ENCODE results near the gene IGFBP2. TPM values are rescaled to one million over a fixed set of nuclear protein-coding genes. Genes with fewer than 3 reads are reported as not detected.

The IGFBP2 gene
- polyA plus RNA-seq, 3 donors from 2014 or later = 0.66 to 0.70 TPM; not detected in 1

DNA sequence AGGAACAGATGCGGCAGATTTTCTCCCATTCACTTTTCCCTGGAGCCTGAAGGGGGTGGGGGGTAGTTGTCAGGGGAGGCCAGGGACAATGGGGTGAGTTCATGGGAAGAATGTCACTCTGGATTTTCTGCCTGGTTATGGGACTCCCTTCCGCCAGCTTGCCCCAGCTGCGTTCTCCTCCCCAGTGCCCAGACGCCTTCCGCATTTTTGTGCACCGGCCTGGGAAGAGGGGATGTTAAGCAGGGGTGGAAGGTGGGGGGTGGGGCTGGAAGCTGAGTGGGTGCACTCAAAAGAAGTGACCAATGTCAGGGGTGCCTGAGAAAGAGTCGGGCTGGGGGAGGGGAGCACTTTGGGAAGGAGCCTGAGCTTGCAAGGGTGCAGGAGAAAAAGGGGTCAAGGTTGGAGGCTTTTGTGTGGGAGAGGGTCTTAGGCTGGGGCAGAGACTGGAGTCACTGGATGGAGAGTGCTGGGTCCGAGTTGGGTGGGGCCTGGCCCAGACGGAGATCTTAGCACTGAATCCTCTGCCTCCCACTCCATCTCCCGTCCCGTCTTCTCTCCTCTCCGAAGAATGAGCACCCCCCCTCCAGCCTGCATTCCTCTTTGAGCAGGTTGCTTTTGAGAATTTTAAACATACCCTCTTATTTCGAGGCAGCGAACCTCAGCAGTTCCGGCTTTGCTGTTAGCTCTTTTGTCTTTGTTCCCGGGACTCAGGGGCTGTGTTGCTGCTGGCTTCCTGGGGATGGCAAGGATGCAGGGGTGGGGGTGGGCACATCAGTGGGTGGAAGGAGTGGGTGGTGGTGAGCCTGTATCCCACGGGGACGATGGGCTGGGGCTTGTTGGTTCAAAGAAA lies 2.7 kb downstream of the IGFBP2 start:
- peak overlapping the region in 4 of 5 donors; percentile 41 to 72 (median 52) for H3K4me3 Mint-ChIP-seq
- peaks cover 24 to 43% (median 24%) of the 10 kb centered on the region in 3 donors for H3K27me3 Mint-ChIP-seq (ENCODE audit: low read depth in 3 of 3)
- peaks cover 27 to 31% of the 10 kb centered on the region in 2 donors for H3K4me1 Mint-ChIP-seq
- peaks cover 0 to 6% (median 0%) of the 10 kb centered on the region in 6 donors for H3K9me3 Mint-ChIP-seq
- H3K36me3 Mint-ChIP-seq = peaks cover 0 to 4% (median 4%) of the 10 kb centered on the region in 3 donors
- DNase-seq = no peak
- no peak overlapping the region for H3K27ac Mint-ChIP-seq

DNA sequence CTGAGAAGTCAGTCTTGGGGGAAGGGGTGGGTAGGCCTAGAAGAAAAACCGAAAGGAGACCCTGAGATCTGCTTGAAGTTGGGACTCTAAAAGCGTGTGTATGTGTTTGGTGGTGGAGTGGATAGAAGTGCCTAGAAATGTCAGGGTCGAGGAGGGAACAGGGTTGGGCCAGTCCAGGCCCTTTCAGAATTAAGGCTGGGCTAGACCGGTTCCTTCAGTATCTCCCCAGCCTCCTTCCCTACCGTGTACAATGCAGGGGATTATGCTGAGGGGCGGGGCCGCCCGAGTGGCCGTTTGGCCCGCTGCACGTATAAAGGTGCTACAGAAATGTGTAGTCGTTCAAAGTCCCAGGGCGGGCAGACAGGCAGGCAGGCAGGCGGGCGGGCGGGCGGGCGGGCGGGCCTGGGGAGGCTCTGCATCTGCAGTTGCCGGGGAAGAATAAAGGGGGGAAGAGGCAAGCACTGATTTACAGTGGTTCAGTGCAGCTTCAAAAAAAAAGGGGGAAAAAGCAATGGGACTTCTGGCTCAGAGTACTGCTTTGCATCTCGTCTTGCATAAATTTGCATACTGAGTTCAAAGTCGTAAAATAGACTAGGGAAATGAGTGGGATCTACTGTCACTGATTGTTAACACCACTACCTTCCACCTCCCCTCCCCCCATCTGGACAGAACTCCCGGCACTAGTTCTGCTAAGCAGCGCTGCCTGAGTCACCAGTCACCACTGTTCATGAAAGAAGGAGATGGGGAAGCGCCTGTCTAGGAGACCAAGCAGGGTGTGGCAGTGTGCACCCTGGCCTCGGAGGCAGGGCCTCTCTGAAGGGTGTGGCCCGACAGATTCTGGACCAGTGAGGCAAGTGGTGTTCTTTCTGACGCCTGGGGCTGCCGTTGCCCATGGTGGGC lies 3.6 kb downstream of the IGFBP2 start:
- no peak for DNase-seq
- H3K36me3 Mint-ChIP-seq = peaks cover 0 to 4% (median 4%) of the 10 kb centered on the region in 3 donors
- peaks cover 24 to 39% (median 24%) of the 10 kb centered on the region in 3 donors for H3K27me3 Mint-ChIP-seq (ENCODE audit: low read depth in 3 of 3)
- H3K27ac Mint-ChIP-seq = no peak overlapping the region
- peaks cover 27 to 31% of the 10 kb centered on the region in 2 donors for H3K4me1 Mint-ChIP-seq
- peaks cover 0 to 6% (median 0%) of the 10 kb centered on the region in 6 donors for H3K9me3 Mint-ChIP-seq
- peak overlapping the region in 1 of 5 donors; percentile 13 for H3K4me3 Mint-ChIP-seq

DNA sequence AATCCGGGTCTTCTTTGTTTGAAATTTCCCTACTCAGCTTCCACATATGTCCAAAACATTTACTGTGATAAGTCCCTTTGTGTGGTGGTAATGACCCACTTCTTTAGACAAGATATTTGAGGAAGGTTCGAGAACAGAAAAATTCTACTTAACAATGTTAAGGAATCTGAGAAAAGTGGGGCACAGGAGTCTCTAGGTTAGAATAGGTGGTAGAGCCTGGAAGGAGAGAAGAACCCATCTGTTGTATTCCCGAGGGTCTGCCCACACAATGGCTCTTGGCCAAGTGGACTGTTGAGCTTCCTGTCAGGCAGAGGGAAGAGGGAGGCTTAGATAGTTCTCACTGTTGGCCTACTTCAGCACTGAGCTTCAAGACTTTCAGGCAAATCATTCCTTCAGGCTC lies 4.3 kb downstream of the IGFBP2 start:
- Mint-ChIP-seq H3K27ac (no peak overlapping the region), H3K36me3 (peaks cover 0 to 4% (median 4%) of the 10 kb centered on the region in 3 donors), H3K9me3 (peaks cover 0 to 6% (median 0%) of the 10 kb centered on the region in 6 donors), H3K4me1 (peaks cover 27 to 29% of the 10 kb centered on the region in 2 donors), H3K4me3 (no peak overlapping the region), H3K27me3 (ENCODE audit: low read depth in 3 of 3) (peaks cover 24 to 39% (median 24%) of the 10 kb centered on the region in 3 donors)
- DNase-seq = no peak

DNA sequence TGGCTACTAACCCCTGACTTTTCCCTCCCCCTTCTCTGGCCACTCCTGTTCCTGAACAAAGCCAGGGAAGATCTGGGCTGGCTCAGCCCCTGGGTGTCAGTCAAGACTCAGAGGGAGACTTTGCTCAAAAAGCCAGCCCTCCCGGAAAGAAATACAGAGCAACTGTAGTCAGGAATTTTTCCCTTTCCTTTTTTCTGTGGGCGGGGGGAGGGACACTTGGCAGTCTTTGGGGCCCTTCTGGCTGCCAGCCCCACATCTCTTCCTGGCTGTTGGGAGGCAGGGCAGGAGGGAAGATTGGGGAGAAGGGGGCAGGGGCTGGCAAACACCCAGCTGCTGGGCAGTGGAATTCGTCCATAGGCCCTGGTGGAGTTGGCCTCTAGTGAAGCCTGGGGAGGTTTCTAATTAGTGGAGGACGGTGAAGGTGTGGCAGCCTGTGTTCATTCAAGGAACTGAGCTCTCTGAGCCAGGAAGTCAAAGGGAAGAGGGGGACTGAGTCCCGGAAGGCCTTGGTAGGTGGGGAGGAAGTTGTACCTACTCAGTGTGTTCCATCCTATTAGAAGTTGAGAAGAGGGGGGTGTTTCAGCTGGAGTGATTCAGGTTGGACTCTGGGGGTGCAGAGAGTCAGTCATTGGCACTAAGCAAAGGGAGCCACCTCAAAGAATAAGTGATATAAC lies 10.9 kb downstream of the IGFBP2 start:
- H3K27ac Mint-ChIP-seq = no peak overlapping the region
- no peak for DNase-seq
- peaks cover 2 to 9% (median 7%) of the 10 kb centered on the region in 3 donors for H3K27me3 Mint-ChIP-seq (ENCODE audit: low read depth in 3 of 3)
- no peaks in the 10 kb centered on the region for H3K36me3 Mint-ChIP-seq
- no peaks in the 10 kb centered on the region for H3K9me3 Mint-ChIP-seq
- H3K4me3 Mint-ChIP-seq = no peak overlapping the region
- no peaks in the 10 kb centered on the region for H3K4me1 Mint-ChIP-seq

DNA sequence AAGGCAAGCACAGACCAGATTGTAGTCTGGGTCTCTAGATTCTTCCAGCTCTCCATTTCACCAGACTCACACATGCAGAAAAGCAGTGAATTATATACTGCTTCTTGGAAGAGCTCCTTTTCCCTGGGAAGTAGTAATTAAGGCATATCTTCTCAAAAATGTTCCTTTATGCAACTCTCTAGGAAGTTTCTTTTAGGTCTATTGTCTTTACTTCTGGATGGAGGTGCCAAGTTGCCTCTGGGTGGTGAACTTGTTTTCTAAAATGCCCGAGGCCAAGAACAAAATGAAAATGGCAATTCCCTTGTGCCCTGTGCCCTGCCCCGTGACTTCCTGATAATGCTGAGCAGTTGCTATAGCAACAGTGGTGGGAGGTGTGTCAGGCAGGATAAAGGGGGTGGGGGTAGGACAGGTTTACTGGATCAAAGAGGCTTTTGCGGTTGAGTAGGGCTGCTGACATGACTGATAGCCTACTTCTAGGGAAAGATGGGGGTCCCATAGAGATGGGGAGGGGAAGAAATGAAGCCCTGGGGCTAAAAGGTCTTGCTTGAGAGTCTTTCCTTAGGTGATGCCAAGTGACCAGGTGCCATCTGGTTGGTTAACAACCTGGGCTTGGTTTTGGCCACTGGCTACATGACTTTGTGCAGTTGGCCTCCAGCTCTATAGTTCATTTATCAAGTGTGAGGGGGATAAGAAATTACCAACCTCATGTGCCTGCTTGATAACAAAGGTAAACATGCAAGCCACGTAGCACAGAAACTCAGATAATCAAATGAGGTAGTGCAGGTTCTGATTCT lies 11.8 kb downstream of the IGFBP2 start:
- no peak for DNase-seq
- H3K27me3 Mint-ChIP-seq (ENCODE audit: low read depth in 3 of 3) = peaks cover 3 to 9% (median 5%) of the 10 kb centered on the region in 3 donors
- no peak overlapping the region for H3K27ac Mint-ChIP-seq
- no peak overlapping the region for H3K4me3 Mint-ChIP-seq
- no peaks in the 10 kb centered on the region for H3K9me3 Mint-ChIP-seq
- no peaks in the 10 kb centered on the region for H3K36me3 Mint-ChIP-seq
- no peaks in the 10 kb centered on the region for H3K4me1 Mint-ChIP-seq

DNA sequence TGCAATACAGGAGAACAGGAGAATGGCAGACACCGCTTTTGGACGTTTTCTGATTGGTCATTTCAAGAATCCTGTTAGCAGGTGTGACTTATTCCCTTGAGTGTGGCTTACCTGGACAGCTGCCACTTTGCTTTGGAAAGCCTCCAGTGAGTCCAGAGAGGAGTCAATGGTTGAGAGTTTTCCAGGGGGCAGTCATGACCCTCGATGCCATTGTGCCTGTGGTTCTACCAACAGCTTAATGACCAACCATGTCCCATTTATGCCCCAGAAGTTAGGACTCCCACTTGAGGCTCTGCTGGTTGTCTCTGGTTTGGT lies 12.4 kb downstream of the IGFBP2 start:
- Mint-ChIP-seq H3K27ac (no peak overlapping the region), H3K9me3 (no peaks in the 10 kb centered on the region), H3K4me1 (no peaks in the 10 kb centered on the region), H3K4me3 (no peak overlapping the region), H3K36me3 (no peaks in the 10 kb centered on the region), H3K27me3 (ENCODE audit: low read depth in 3 of 3) (peaks cover 3 to 6% (median 5%) of the 10 kb centered on the region in 3 donors)
- DNase-seq = no peak

DNA sequence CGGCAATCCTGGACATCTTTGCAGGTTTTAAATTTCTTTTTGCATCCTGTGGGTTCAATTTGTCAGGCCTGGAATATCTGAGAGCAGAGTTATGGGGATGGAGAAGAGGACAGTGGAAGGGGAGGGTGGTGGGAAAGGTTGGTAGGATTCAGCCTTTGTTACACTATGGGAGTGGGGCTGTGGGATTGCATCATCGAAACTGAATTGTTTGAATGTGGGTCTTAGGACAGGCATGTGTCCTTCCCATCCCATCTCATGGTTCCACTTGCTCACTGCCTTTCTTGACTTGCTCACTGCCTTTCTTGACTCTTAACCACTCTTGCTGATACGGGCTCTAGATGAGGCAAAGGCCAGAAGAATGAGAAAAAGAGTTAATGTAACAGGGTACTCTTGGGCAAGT lies 12.9 kb downstream of the IGFBP2 start:
- Mint-ChIP-seq H3K9me3 (no peaks in the 10 kb centered on the region), H3K27ac (no peak overlapping the region), H3K27me3 (ENCODE audit: low read depth in 3 of 3) (peaks cover 3 to 5% (median 4%) of the 10 kb centered on the region in 3 donors), H3K4me3 (no peak overlapping the region), H3K36me3 (no peaks in the 10 kb centered on the region), H3K4me1 (no peaks in the 10 kb centered on the region)
- DNase-seq = no peak

DNA sequence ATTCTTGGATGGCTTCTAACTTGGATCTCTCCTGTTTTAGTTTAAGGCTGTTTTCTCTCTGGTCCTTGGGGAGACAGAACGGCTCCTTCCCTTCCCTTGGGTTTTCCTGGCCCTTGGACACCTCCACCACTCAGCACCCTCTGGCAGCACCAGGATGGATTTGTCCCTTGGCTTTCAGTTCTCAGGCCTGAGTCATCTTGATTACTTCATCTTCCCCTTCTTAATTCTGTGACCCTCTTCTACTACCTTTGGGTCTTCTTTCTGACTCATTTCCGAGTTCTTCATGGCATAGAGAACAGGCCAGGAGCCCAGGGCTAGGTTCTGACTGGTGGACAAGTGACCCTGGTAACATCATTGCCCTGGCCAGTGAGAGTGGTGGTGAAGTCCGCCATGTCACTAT lies 14.9 kb downstream of the IGFBP2 start:
- no peaks in the 10 kb centered on the region for H3K36me3 Mint-ChIP-seq
- H3K4me3 Mint-ChIP-seq = no peak overlapping the region
- DNase-seq = no peak
- no peaks in the 10 kb centered on the region for H3K4me1 Mint-ChIP-seq
- no peak overlapping the region for H3K27ac Mint-ChIP-seq
- no peaks in the 10 kb centered on the region for H3K9me3 Mint-ChIP-seq
- H3K27me3 Mint-ChIP-seq (ENCODE audit: low read depth in 3 of 3) = peaks cover 3 to 5% (median 4%) of the 10 kb centered on the region in 3 donors

DNA sequence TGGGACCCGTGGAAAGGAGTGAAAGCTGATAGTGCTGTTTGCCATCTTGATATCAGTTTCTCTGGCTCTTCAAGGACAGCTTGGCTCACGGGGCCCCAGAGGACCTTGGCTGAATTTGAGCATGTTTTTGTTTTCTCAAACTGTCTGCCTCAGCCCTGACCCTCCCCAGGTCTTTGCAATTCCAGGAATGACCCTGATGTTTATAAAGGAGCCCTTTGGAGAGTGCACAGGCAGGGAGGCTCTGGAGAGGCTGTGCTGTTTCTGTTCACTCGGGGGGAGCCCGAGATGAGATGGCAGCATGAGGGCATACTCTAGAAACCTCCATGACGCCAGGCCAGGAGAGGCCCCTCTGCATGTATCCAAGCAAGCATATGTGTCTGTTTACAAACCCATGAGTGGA lies 16.4 kb downstream of the IGFBP2 start:
- no peak overlapping the region for H3K27ac Mint-ChIP-seq
- H3K27me3 Mint-ChIP-seq (ENCODE audit: low read depth in 3 of 3) = peaks cover 2 to 7% (median 3%) of the 10 kb centered on the region in 3 donors
- H3K4me3 Mint-ChIP-seq = no peak overlapping the region
- peaks cover 3 to 8% of the 10 kb centered on the region in 2 donors for H3K4me1 Mint-ChIP-seq
- H3K9me3 Mint-ChIP-seq = no peaks in the 10 kb centered on the region
- DNase-seq = no peak
- no peaks in the 10 kb centered on the region for H3K36me3 Mint-ChIP-seq

DNA sequence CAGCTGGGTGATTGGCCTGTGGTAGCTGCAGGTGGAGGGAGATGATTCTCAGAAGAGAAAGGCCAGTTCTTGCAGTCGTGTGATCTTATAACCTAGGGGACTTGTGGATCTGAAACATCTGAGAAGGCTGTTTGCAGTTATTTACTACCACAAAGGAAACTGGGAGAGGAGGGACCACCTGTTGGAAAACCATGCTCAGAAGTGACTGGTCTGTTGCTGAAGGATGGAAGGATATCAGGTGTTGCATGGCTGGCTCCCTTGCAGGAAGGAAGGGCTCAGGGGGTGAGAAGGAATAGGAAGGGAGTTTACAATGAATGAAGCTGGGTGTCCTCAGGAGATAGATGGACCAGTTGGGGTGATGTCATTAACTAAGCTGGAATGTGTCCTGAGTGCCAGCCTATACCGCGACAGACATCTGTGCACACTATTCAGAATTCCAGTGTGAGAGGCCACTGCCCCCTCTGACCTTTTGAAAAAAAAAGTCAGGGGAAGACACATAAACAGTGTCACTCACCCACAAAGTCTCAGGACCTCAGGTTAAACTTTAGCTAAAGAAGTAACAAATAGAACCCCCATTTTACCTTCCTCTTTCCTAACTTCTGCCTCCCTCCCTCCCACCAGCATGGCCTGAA lies 17.5 kb downstream of the IGFBP2 start:
- peaks cover 2 to 7% (median 3%) of the 10 kb centered on the region in 3 donors for H3K27me3 Mint-ChIP-seq (ENCODE audit: low read depth in 3 of 3)
- no peak overlapping the region for H3K27ac Mint-ChIP-seq
- H3K4me1 Mint-ChIP-seq = peaks cover 3 to 8% of the 10 kb centered on the region in 2 donors
- H3K4me3 Mint-ChIP-seq = no peak overlapping the region
- no peaks in the 10 kb centered on the region for H3K36me3 Mint-ChIP-seq
- DNase-seq = no peak
- no peaks in the 10 kb centered on the region for H3K9me3 Mint-ChIP-seq

DNA sequence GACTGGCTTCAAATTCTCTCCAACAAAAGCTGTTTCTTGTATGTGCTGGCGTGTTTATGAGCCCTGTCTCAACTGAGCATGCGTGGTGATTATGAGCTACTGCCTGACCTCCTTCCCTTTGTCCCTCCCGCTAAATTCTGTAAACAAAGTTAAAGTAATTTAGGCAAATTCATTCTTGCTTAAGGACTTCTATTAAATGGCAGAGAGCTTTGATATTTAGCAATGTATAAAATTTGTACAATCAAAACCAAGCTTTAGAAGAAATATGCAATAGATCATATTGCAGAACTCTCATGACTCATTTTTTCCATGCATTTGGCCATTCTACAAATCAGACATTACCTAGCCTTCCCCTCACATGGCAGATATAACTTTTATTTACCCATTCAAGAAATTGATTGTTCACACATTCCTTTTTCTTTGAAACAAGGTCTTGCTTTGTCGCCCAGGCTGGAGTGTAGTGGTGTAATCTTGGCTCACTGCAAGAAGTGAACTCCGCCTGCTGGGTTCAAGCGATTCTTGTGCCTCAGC lies 18.2 kb downstream of the IGFBP2 start:
- Mint-ChIP-seq H3K9me3 (no peaks in the 10 kb centered on the region), H3K36me3 (no peaks in the 10 kb centered on the region), H3K4me3 (no peak overlapping the region), H3K27ac (no peak overlapping the region), H3K4me1 (peaks cover 3 to 8% of the 10 kb centered on the region in 2 donors), H3K27me3 (ENCODE audit: low read depth in 3 of 3) (peaks cover 3 to 4% (median 3%) of the 10 kb centered on the region in 3 donors)
- DNase-seq = no peak

DNA sequence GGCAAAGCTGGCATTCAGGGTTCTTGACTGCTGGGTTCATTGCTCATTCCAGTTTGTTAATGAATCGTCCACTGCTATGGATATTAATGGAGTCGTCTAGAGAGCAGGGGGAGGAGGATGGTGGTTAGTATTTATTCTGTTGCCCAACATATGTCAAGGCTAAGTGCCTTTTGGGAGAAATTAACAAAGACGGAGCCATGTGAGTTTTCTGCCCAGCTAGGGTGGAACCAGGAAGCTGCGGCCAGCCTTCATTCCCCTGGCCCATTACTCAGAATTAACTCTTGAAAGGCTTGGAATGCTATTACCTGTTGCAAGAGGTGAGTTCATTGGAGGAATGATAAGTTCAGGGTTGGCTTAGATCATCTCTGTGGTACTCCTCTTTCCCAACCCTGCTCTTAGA lies 19.3 kb downstream of the IGFBP2 start:
- Mint-ChIP-seq H3K4me1 (peaks cover 3 to 8% of the 10 kb centered on the region in 2 donors), H3K9me3 (no peaks in the 10 kb centered on the region), H3K4me3 (no peak overlapping the region), H3K27me3 (ENCODE audit: low read depth in 3 of 3) (peaks cover 4 to 7% (median 6%) of the 10 kb centered on the region in 3 donors), H3K36me3 (no peaks in the 10 kb centered on the region), H3K27ac (no peak overlapping the region)
- DNase-seq = no peak
